ENCODE results near the gene TSPAN9.

Gene TSPAN9

GRCh38 chr12:3305464-3305863 lies 228.3 kb downstream of the TSPAN9 start:
- no peak for DNase-seq

- DNase-seq, result no peak
Observed at GRCh38 chr12:3305904-3306619, 228.9 kb downstream of the TSPAN9 start.

GRCh38 chr12:3307389-3307788 lies 230.2 kb downstream of the TSPAN9 start:
- DNase-seq, result peak; percentile 74

GRCh38 chr12:3308063-3308462 lies 230.9 kb downstream of the TSPAN9 start:
- DNase-seq, result no peak

- DNase-seq, result no peak
Observed at GRCh38 chr12:3308609-3309008, 231.4 kb downstream of the TSPAN9 start.

DNA sequence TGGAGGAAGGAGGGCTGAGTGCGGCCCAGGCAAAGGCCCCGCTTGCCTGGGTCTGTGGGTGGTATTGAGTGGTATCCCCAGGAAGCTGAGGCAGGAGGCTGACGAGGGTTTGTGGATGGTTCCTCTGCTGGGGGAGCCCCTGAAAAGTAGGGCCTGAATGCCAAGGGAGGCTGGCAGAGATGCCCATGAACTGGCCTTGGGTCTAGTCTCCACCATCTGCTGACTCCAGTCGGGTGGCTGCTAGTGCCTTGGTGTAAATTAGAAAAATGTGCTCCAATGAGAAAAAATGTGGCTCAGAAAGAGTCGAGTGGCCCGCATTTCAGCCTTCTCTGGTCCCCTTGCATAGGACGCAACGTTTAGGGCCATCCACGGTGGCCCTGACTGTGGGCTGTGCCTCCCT lies 232.6 kb downstream of the TSPAN9 start:
- DNase-seq, result no peak

GRCh38 chr12:3310271-3311026 lies 233.3 kb downstream of the TSPAN9 start:
- no peak for DNase-seq

- DNase-seq, result no peak
Observed at GRCh38 chr12:3311027-3311402, 233.8 kb downstream of the TSPAN9 start.

GRCh38 chr12:3311491-3312103 lies 234.4 kb downstream of the TSPAN9 start:
- no peak for DNase-seq

DNA sequence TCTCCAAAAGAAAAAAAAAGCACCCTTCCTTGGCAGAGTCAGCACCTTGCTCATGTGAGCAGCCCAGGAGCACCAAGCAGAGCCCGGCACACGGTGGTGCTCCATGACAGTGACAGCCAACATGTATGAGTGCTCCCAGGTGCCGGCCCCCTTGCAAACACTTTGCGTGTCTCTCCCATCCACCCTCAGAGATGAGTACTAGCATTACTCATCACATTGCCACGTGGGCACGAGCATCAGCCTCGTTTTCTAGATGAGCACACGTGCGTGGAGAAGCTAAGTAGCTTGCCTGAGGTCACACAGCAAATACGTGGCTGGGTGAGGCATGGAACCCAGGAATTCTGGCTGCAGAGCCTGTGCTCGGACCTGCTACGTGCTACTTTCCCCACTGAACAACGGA lies 235.9 kb downstream of the TSPAN9 start:
- no peak for DNase-seq

GRCh38 chr12:3313675-3314663 lies 236.8 kb downstream of the TSPAN9 start:
- peak; percentile 70 for DNase-seq

- peak; percentile 90 for DNase-seq
Observed at GRCh38 chr12:3315201-3315661, 238.1 kb downstream of the TSPAN9 start.

DNA sequence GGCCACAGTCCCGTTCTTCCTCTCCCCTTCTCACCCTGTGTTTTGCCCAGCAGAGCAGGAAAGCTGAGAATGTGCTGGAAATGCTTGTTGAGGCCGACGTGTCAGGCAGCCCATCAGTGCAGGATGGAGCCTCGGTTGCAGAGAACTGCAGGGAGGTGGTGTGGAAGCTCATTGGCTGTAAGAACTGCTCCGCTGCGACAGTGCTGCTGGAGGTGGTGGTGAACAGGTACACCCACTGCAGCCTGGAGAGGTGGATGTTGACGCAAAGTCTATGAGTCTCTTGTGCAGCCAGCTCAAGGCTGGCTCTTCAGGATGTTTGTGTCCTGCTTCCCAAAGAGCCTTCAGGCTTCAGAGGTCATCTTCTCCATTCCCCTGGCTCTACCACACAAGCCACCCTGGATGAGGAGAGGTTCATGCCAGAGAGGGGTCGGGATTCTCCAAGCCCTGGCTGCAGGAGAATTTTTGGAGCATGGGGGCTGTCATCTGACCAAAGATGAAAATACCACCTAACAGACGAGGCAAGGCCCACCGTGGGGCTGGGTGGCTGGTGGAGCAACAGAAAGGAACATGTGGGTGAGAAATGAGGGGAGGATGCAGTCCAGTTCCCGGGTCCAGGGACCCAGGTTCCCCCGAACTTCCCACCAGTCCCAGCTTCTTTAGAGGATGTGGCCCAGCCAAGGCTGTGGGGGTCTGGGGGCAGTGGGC lies 239.7 kb downstream of the TSPAN9 start:
- no peak for DNase-seq

GRCh38 chr12:3317481-3317815 lies 240.3 kb downstream of the TSPAN9 start:
- no peak for DNase-seq

GRCh38 chr12:3317841-3318501 lies 240.8 kb downstream of the TSPAN9 start:
- DNase-seq, result no peak

DNA sequence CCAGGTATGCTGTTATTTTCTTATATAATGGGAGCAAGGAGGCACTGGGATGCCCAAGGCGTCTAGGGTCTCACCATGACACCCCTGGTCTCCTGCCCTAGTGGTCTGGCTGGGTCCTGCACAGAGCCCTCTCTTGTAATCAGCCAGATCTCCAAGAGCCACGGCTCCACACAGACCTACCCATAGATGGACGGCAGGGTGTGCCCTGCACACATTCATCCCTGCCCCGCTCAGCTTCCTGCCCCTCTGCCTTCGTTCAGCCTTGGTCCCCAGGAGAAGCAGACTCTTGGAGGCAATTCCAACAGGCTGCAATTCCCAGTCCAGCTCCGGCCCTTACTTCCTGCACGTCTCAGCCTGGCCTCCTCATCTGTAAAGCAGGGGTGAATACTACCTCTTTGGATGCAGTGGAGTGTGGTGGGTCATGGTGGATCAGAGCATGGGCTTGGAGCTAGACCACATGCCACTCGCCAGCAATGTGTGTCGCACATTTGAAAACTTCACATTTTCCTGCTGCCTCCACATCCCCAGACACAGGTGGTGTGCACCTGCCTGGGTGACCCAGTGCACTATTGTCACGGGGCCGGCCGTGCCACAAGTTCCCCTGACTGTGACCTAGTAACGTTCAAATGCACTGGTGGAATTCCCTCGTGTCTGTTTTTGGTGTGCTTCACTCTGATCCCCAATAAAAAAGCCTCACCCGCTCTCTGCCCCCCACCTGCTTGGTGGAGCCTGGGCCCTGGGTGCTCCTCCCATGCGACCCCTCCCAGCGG lies 242.7 kb downstream of the TSPAN9 start:
- no peak for DNase-seq

- DNase-seq, result no peak
Observed at GRCh38 chr12:3320881-3321509, 243.8 kb downstream of the TSPAN9 start.

- no peak for DNase-seq
Observed at GRCh38 chr12:3321881-3322280, 244.7 kb downstream of the TSPAN9 start.

DNA sequence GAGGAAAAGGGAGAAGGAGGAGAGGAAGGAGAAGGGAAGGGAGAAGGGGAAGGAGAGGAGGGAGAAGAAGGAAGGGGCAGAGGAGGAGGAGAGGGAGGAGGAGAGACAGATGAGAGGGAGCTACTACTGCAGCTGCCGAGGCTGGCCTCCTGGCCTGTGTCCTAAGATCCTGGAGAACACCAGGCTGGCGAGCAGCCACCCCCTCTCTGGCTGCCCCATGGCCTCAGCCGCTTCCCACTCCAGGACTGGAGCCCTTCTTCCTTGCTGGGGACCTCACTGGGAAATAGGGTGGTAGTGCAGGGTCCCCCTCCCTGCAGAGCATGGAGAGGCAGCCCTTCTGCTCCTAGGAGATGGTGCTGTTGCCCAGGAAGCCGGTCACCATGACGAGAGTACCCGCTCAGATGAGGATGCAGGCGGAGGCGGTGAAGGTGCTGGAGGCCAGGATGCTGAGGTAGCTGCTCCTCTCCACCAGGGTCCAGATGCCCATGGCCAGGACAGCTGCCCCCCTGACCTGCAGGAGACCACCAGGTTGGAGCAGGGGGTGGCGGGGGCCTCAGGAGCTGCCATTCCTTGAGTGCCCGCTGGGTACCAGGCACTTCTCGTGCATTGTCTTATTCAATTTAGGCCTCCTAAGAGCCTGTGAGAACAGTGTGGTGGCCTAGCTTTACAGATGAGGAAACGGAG lies 246.0 kb downstream of the TSPAN9 start:
- DNase-seq, result no peak

- DNase-seq, result no peak
Observed at GRCh38 chr12:3325736-3326135, 248.6 kb downstream of the TSPAN9 start.
